NB4 (cell line): ENCODE measurements around the gene PRKACB.

Experiments used
- CTCF ChIP-seq: IDR thresholded peaks from one replicate; pipeline ENCODE4 v1.5.1; 2012; ENCODE audit warnings: low read depth, low read length
- MYC ChIP-seq: IDR thresholded peaks from 2 replicates; pipeline ENCODE4 v1.6.1; 2011; ENCODE audit warnings: low read depth, low read length

GRCh38 chr1:84101204-84101603 lies 42.9 kb upstream of the PRKACB start:
- TF ChIP-seq MYC = no peak
- TF ChIP-seq CTCF = no peak
